Measurements from ENCODE around the gene IPO9. TPM values are rescaled to one million over a fixed set of nuclear protein-coding genes. Genes with fewer than 3 reads are reported as not detected.

IPO9 gene
- polyA plus RNA-seq, 1 experiment = 49.5 TPM

GRCh38 chr1:201840055-201840454, 11.1 kb downstream of the IPO9 start:
- CTCF ChIA-PET = interaction anchor here (1.2 to 4.3 kb wide), 2 partner anchors 9 to 12 kb away, joined by 3 to 26 read pairs; partner anchors contain the start of gene IPO9
- Histone ChIP-seq H3K36me3 (ENCODE audit: control insufficient read depth, insufficient read depth, low read length) (no peaks in the 10 kb centered on the region; the same call in 1 of the 2 replicates), H3K27me3 (ENCODE audit: control insufficient read depth, insufficient read depth, low read length) (no peaks in the 10 kb centered on the region), H3K4me3 (ENCODE audit: low read depth, low read length) (no peak overlapping the region)
- POLR2A ChIA-PET = no interaction called here
- no peak for TF ChIP-seq CTCF (IDR thresholded peaks at IDR 0.05; ENCODE audit: insufficient read depth, low read depth, low read length)
- DNase-seq (ENCODE audit: low read depth) = no peak

- Histone ChIP-seq H3K4me3 (ENCODE audit: low read depth, low read length) (no peak overlapping the region), H3K27me3 (ENCODE audit: control insufficient read depth, insufficient read depth, low read length) (no peaks in the 10 kb centered on the region), H3K36me3 (ENCODE audit: control insufficient read depth, insufficient read depth, low read length) (no peaks in the 10 kb centered on the region; the same call in 1 of the 2 replicates)
- ChIA-PET POLR2A (no interaction called here), CTCF (interaction anchor here (1.2 to 4.3 kb wide), 3 partner anchors 9 to 310 kb away, joined by 3 to 26 read pairs (median 4); partner anchors contain the start of gene IPO9)
- TF ChIP-seq CTCF (IDR thresholded peaks at IDR 0.05; ENCODE audit: insufficient read depth, low read depth, low read length) = no peak
- no peak for DNase-seq (ENCODE audit: low read depth)
Observed at GRCh38 chr1:201840490-201840889, 11.5 kb downstream of the IPO9 start.

GRCh38 chr1:201841265-201841912, 12.4 kb downstream of the IPO9 start:
- Histone ChIP-seq H3K36me3 (ENCODE audit: control insufficient read depth, insufficient read depth, low read length) (no peaks in the 10 kb centered on the region; the same call in 1 of the 2 replicates), H3K27me3 (ENCODE audit: control insufficient read depth, insufficient read depth, low read length) (no peaks in the 10 kb centered on the region), H3K4me3 (ENCODE audit: low read depth, low read length) (no peak overlapping the region)
- ChIA-PET POLR2A (no interaction called here), CTCF (interaction anchor here (1.2 to 4.3 kb wide), 2 partner anchors 13 to 311 kb away, joined by 4 to 26 read pairs; partner anchors contain the start of gene IPO9)
- TF ChIP-seq CTCF (IDR thresholded peaks at IDR 0.05; ENCODE audit: insufficient read depth, low read depth, low read length) = no peak
- no peak for DNase-seq (ENCODE audit: low read depth)

GRCh38 chr1:201842472-201843027, 13.6 kb downstream of the IPO9 start:
- CTCF ChIA-PET = interaction anchor here (1.1 to 4.3 kb wide), 3 partner anchors 8 to 30 kb away, joined by 3 to 26 read pairs (median 3); partner anchors contain the start of gene IPO9
- POLR2A ChIA-PET = interaction anchor here (0.5 kb wide), 1 partner anchor 22 kb away, joined by 4 read pairs; no protein-coding TSS in a partner anchor
- no peak for TF ChIP-seq CTCF (IDR thresholded peaks at IDR 0.05; ENCODE audit: insufficient read depth, low read depth, low read length)
- Histone ChIP-seq H3K36me3 (ENCODE audit: control insufficient read depth, insufficient read depth, low read length) (no peaks in the 10 kb centered on the region; the same call in 1 of the 2 replicates), H3K27me3 (ENCODE audit: control insufficient read depth, insufficient read depth, low read length) (no peaks in the 10 kb centered on the region), H3K4me3 (ENCODE audit: low read depth, low read length) (no peak overlapping the region)
- no peak for DNase-seq (ENCODE audit: low read depth)

- no peak for TF ChIP-seq CTCF (IDR thresholded peaks at IDR 0.05; ENCODE audit: insufficient read depth, low read depth, low read length)
- POLR2A ChIA-PET = no interaction called here
- H3K27me3 ChIP-seq (ENCODE audit: control insufficient read depth, insufficient read depth, low read length) = no peaks in the 10 kb centered on the region
- peaks cover 1% of the 10 kb centered on the region; the same call in 1 of the 2 replicates for H3K36me3 ChIP-seq (ENCODE audit: control insufficient read depth, insufficient read depth, low read length)
- no peak overlapping the region for H3K4me3 ChIP-seq (ENCODE audit: low read depth, low read length)
- CTCF ChIA-PET = interaction anchor here (0.9 to 1.9 kb wide), 2 partner anchors 9 to 16 kb away, joined by 3 to 7 read pairs; partner anchors contain the start of gene IPO9
- DNase-seq (ENCODE audit: low read depth) = no peak
Observed at GRCh38 chr1:201845331-201846083, 16.6 kb downstream of the IPO9 start.

Measured in BJ (cell line).